HG02642 (cell line): ENCODE results near the gene ABCD3.
"Not testable (repeated sequence)": the region's sequence is repeated elsewhere in the genome, so short reads cannot be mapped to it uniquely, and the experiment has no call there.

Experiments used
- ATAC-seq: cut with Tn5 transposase; IDR thresholded peaks from one replicate; pipeline ENCODE4 v1.9.1; 2021; ENCODE audit warnings: mild to moderate bottlenecking; ENCODE audit not compliant: unreplicated experiment, poor library complexity

Gene ABCD3

GRCh38 chr1:94417978-94418663 lies at the start of gene ABCD3:
TSS of gene ABCD3 (plus strand) at chr1:94418389. CDS start at chr1:94418479, 90 bp downstream.
- peak; percentile 97 for ATAC-seq

- not testable (repeated sequence) for ATAC-seq
Observed at GRCh38 chr1:94372771-94373170, 45.4 kb upstream of the ABCD3 start.

- ATAC-seq: not testable (repeated sequence)
Observed at GRCh38 chr1:94373311-94373710, 44.9 kb upstream of the ABCD3 start.

- not testable (repeated sequence) for ATAC-seq
Observed at GRCh38 chr1:94375666-94376065, 42.5 kb upstream of the ABCD3 start.

- not testable (repeated sequence) for ATAC-seq
Observed at GRCh38 chr1:94378493-94378892, 39.7 kb upstream of the ABCD3 start.

- no peak for ATAC-seq
Observed at GRCh38 chr1:94379615-94380014, 38.6 kb upstream of the ABCD3 start.

- ATAC-seq: no peak
Observed at GRCh38 chr1:94382201-94382600, 36.0 kb upstream of the ABCD3 start.

GRCh38 chr1:94383966-94384408 lies 34.2 kb upstream of the ABCD3 start:
- ATAC-seq: no peak

GRCh38 chr1:94384485-94385265 lies 33.5 kb upstream of the ABCD3 start:
- no peak for ATAC-seq

GRCh38 chr1:94385308-94385929 lies 32.8 kb upstream of the ABCD3 start:
- no peak for ATAC-seq

- ATAC-seq: no peak
Observed at GRCh38 chr1:94389298-94389697, 28.9 kb upstream of the ABCD3 start.

- no peak for ATAC-seq
Observed at GRCh38 chr1:94394247-94394646, 23.9 kb upstream of the ABCD3 start.

- ATAC-seq: no peak
Observed at GRCh38 chr1:94395231-94395630, 23.0 kb upstream of the ABCD3 start.

- ATAC-seq: no peak
Observed at GRCh38 chr1:94395748-94396309, 22.4 kb upstream of the ABCD3 start.

GRCh38 chr1:94396356-94397010 lies 21.7 kb upstream of the ABCD3 start:
- ATAC-seq: no peak

- no peak for ATAC-seq
Observed at GRCh38 chr1:94398356-94398755, 19.8 kb upstream of the ABCD3 start.

GRCh38 chr1:94399453-94399852 lies 18.7 kb upstream of the ABCD3 start:
- ATAC-seq: no peak

- ATAC-seq: no peak
Observed at GRCh38 chr1:94401206-94401605, 17.0 kb upstream of the ABCD3 start.

GRCh38 chr1:94406446-94406845 lies 11.7 kb upstream of the ABCD3 start:
- no peak for ATAC-seq

GRCh38 chr1:94408104-94408830 lies 9.9 kb upstream of the ABCD3 start:
- ATAC-seq: no peak
